ENCODE measurements around the gene PLA2G2C. TPM values are rescaled to one million over a fixed set of nuclear protein-coding genes. Genes with fewer than 3 reads are reported as not detected.
"Not testable (repeated sequence)": the region's sequence is repeated elsewhere in the genome, so short reads cannot be mapped to it uniquely, and the experiment has no call there.

Gene PLA2G2C, protein sequence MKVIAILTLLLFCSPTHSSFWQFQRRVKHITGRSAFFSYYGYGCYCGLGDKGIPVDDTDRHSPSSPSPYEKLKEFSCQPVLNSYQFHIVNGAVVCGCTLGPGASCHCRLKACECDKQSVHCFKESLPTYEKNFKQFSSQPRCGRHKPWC
- 1.0 TPM for polyA plus RNA-seq (2012; ENCODE audit: insufficient read depth, insufficient read length)

DNA sequence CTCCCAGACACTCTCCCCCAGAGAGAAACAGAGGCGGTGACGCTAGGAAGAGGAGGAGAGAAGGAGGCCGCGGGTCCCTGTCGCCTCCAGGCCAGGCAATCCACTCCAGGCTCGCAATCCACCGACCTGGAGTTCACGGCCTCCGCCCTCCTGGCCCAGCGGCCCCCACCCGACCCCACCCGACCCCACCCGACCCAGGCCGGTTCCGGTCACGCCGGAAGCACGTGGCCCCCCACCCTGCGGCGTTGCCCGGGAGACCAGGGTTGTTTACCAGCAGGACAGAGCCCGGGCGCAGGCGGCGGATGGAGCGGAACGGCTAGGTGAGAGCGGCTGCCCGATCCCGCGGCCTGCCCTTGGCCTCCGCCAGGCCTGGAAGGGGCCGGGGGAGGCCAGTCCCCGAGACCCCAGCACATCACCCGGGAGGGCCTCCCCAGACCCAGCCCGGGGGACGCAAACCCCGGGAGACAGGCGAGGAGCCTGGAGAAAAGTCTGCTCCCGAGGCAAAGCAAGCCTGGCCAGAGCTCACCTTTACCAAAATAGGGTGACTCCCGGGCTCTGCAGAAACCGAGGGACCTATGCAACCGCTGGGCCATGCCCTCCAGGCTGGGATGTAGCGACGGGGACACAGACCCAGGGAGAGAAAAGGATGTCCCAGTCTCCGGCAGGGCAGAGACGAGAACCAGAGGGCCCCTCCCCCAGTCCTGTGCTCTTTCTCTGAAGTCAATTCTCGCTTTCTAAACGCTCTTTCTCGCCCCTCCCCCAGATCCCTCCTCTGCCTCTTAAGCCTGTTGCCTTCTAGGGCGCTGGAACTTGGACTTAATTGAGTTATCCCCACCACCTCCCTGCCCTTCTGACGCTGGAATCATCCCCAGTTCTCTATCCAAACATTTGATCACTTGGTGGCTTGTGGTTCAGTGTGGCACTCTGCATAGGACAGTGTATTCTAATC lies at the start of gene PLA2G2C, which contains the start of gene UBXN10:
Gene PLA2G2C (minus strand): TSS at position 685 of the 949 bp plus-strand sequence. CDS start 9,155 bp downstream, outside the sequence.
Gene UBXN10 (plus strand): TSS at position 263 of the 949 bp plus-strand sequence. CDS start 4,466 bp downstream, outside the sequence.
- H3K4me3 ChIP-seq (ENCODE audit: low read length) = peak within 1 kb of the TSS; percentile 57
- peak; percentile 75 for DNase-seq (ENCODE audit: low read depth, low spot score)

DNA sequence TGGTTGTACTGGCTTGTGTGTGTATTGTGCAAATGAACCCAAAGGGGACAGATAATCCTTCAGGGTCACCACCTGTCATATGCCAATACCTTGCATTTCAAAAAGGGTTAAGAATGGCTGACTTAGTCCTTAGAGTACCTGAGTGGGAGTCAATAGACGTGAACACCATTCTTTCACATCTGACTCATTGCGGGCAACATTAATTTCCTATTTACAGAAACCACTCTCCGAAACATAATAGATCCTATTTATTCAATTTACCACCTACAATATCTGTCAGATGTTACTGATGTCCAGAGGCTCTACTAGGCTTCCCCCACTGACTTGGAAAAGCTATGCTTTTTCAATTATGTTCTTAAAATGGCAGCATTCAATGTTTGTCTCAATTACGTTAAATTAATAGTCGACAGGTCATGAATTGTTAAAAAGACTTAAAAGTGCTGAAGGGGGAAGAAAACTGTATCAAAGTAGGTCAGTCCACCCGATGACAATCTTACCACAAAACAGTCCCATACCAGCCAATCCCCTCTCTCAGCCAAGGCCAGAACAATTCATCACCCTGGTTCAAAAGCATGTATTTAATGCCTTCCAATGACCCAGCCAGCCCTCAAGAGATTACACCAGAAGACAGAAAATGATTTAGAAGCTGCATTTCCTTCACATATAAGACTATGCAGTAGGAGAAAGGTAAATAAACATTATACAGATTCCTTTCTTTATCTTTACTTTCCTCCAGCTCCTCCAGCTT lies 48.6 kb upstream of the PLA2G2C start:
- no peak for DNase-seq (ENCODE audit: low read depth, low spot score)
- no peak overlapping the region for H3K4me3 ChIP-seq (ENCODE audit: low read length)

DNA sequence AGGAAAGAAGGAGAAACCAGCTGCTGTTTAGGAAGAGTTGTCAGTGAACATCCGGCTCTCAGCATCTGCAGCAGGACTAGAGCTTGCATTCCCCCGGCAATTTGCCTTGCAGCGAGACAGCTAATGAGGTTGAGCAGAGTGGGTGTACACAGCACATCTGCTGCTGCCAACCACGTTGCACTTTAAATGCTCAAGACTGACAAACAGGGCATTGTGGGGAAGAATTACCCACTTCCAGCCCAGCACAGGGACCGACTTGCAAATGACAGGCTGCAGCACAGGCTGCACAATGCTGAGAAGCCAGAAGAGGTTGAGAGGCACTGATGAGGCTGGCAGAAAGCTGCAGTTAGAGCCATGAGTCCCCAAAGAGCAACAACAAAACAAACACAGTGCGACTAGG lies 47.5 kb upstream of the PLA2G2C start:
- H3K4me3 ChIP-seq (ENCODE audit: low read length) = no peak overlapping the region
- no peak for DNase-seq (ENCODE audit: low read depth, low spot score)

DNA sequence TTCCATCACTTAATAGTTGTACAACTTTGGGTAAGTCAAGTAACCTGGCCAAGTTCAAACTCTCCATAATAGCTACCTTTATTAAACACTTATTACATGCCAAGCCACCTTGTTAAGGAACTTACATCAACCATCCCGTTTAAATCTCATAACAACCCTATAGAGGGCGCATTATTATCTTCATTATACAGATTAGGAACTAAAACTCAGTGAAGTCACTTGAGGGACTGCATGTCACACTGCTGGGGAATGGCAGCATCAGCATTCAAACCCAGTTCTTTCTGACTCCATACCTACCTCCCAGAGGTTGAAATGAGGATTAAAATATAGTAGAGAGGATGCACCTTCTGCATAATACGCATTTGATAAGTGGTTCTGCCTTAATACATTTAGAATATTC lies 47.1 kb upstream of the PLA2G2C start:
- peak; percentile 45 for DNase-seq (ENCODE audit: low read depth, low spot score)
- H3K4me3 ChIP-seq (ENCODE audit: low read length) = no peak overlapping the region

DNA sequence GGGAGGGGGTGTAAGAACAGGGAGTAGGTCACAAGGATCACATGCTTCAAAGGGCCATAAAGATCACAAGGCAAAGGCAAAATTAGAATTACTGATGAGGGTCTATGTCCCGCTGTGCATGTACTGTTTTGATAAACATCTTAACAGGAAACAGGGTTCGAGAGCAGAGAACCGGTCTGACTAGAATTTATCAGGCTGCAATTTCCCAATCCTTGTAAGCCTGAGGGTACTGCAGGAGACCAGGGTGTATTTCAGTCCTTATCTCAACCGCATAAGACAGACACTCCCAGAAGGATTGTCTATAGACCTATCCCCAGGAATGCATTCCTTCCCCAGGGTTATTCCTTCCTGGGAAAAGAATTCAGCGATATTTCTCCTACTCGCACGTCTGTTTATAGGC lies 46.2 kb upstream of the PLA2G2C start:
- not testable (repeated sequence) for H3K4me3 ChIP-seq (ENCODE audit: low read length); DNase-seq (ENCODE audit: low read depth, low spot score)

DNA sequence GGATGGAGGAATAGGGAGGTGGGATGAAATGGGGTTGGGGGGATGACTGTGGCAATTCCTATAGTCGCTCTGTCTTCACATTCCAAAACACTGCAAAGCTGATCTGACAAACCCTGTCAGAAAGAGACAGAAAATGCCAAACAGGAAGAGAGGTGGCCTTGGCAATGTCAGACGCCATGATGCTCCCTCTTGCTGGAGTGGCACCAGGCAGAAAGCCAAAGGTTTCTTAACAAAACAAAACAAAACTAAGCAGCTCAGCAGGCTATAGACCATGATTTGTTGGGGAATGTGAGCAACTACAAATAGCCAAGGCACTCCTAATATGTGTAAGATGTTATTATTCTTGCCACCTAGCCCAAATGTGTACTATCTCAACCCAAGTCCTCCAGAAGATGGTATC lies 42.9 kb upstream of the PLA2G2C start:
- H3K4me3 ChIP-seq (ENCODE audit: low read length) = no peak overlapping the region
- no peak for DNase-seq (ENCODE audit: low read depth, low spot score)

DNA sequence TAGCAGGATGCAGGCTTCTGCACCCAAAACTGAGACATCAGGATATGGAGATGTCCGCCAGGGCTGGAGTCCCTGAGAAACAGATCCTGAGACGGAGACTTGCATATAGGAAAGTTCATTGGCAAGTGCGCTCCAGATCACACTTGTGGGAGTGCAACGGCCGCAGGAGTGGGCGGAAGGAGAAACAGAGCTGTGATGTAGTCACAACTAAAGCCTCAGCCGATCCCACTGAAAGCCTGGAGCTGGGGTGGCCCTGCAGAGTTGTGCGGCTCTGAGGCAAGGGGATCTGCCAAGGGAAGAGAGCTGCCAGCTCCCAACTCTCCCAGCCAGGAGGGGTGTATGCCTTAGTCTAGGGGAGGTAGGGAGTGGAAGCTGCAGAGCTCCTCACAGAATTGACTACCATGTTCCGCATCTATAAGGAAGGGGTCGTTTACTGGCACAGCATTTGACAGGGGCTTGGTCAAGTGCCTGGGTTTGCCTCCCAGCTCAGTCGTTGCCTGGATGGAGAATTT lies 42.1 kb upstream of the PLA2G2C start:
- no peak overlapping the region for H3K4me3 ChIP-seq (ENCODE audit: low read length)
- no peak for DNase-seq (ENCODE audit: low read depth, low spot score)

DNA sequence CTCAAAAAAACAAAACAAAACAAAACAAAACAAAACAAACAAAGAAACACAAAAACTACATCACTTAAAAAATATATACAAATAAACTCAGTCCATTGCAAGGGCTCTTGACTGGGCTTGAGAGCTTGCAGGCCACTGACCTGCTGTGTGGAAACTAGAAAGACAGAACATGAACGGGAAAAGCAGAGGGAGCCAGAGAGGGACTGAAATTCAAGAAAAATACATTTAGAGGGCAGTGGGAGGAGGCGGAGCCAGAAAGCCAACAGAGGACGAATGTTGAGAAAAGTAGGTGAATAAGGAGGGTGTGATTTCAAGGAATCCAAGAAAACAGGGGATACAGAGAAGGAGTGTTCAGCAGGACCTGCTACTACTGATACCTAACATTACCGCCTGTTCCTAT lies 41.4 kb upstream of the PLA2G2C start:
- no peak for DNase-seq (ENCODE audit: low read depth, low spot score)
- no peak overlapping the region for H3K4me3 ChIP-seq (ENCODE audit: low read length)

DNA sequence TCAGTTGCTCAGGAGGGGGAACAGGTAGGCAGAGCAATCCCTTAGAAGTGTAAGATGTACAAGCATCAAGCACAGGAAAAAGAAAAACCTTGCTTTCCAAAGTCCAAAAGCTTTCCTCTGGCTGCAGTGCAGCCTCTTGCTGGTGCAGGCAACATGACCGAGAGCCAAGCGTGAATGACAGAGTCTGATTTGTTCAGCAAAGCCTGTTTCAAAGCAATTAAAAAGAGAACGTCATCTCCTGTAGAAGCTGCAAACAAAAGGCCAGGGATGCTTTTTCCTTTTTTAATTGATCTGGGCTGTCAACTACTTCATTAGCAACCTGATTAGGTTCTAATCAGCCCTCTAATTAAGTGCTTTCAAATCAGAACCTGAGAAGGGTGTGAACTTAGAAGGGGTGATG lies 38.2 kb upstream of the PLA2G2C start:
- DNase-seq (ENCODE audit: low read depth, low spot score) = no peak
- H3K4me3 ChIP-seq (ENCODE audit: low read length) = no peak overlapping the region

DNA sequence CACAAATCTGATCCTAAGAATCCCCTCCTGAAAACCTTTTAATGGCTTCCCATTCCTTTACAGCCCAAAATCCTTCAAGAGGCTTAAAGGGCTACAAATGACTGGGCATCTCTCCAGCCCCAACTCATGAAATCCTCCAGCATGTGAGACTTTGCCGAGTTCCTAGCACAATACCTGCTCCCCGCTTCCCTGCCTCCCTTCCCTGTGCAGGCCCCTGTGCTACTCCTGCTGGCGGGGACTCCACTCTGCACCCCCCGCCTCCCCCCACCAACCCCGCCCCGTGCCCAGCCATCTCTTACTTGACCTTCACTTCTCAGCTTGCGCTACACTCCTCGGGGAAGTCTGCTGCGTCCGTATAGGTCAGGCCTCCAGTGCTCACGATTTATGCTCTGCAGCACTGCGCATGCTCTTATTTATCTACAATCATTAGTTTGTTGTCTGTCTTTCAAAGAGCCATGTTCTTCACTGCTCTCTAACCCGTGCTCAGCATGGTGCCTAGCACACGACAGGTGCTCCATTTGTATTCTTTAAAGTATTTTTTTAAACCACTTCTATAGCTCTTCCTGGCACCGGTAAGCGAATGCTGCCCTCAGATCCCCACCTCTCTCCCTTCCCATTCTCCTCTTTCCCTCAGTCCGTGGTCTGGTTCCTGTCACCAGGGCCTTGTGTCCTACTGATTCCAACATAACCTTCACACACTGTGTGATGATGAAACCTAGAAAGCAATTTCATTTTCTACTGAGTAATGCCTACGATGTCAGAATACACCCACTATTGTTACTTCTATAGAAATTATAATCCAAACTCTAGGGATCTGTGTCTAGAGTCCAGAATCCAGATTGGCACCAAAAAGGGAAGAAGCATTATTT lies 37.5 kb upstream of the PLA2G2C start:
- H3K4me3 ChIP-seq (ENCODE audit: low read length) = no peak overlapping the region
- DNase-seq (ENCODE audit: low read depth, low spot score) = no peak

DNA sequence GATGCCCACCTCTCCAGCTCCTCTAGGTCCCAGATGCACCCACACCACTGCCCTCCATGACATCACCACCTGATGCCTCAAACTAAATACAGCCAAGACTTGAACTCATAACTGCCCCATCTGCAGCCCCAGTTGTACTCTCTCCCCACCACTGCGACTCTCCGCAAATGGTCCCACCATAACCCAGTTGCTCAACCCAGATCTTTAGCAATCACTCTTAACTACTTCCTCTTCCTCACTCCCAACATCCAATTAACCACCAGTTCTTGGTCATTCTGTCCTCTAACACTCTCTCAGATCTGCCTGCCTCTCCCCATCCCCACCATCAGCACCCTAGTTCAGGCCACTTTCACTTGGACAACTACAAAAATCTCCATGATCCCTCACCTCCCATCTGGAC lies 36.8 kb upstream of the PLA2G2C start:
- H3K4me3 ChIP-seq (ENCODE audit: low read length) = no peak overlapping the region
- no peak for DNase-seq (ENCODE audit: low read depth, low spot score)

DNA sequence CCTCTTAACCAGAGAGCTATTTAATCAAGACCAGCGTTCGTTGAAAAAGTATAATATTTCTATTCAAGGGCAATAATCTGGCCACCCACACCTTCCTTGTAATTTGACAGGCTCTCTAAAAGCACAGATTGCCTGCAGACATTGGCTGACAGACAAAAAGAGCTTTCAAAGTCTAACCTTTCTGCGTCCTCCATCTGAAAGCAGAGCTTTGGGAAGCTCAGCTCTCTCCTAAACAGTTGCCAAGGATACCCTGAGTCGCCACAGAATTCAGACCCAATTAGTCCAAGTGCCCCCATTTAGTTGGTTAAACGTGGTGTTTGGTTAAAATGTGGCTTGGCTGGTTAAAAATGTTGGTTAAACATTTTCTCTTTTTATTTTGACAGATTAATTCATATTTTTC lies 33.7 kb upstream of the PLA2G2C start:
- H3K4me3 ChIP-seq (ENCODE audit: low read length) = no peak overlapping the region
- DNase-seq (ENCODE audit: low read depth, low spot score) = no peak

DNA sequence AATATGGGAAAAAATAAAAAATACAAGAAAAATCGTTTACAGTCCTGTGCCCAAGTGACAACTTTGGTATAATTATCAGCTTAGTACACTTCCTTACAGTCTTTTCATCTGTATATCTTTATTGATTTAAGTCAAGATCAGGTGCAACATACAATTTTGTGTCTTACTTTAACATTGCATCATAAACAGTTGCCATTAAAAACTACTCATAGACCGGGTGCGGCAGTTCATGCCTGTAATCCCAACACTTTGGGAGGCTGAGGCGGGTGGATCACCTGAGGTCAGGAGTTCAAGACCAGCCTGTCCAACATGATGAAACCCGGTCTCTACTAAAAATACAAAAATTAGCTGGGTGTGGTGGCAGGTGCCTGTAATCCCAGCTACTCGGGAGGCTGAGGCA lies 32.7 kb upstream of the PLA2G2C start:
- not testable (repeated sequence) for DNase-seq (ENCODE audit: low read depth, low spot score); H3K4me3 ChIP-seq (ENCODE audit: low read length)

DNA sequence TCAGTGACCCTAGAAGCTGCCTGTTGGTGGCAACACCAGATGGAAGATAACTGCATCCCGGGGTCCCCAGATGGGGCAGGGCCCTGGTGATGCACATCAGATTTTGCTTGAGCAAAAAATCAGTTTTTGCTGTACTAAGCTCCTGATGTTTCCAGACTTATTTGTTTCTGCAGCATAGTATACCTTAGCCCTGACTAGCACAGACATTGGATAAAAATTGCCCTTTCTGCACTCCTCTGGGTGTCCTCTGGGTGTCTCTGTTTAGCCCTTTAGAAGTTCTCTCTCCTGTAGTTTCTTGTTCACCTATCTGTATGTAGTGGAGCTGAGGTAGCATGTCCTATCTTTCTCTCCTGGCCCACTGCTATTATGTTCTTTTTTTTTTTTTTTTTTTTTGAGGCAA lies 30.3 kb upstream of the PLA2G2C start:
- H3K4me3 ChIP-seq (ENCODE audit: low read length) = no peak overlapping the region
- peak; percentile 28 for DNase-seq (ENCODE audit: low read depth, low spot score)

DNA sequence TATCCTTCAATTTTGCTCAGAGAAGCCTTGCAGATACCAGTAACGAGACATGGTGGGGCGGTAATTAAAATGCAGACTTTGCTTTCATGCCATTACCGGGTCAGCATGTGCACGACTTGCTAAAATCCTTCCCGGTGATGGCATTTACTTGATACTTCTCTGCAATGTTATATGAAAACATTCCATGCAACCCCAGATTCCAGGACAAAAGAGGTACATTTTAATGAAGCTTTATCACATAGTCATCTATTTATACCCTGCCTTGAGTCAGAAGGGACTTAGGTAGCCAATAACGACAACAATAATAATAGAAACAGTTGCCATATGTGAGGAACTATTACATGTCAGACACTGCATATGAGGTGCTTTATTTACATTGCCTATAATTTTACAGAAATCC lies 29.4 kb upstream of the PLA2G2C start:
- DNase-seq (ENCODE audit: low read depth, low spot score) = no peak
- no peak overlapping the region for H3K4me3 ChIP-seq (ENCODE audit: low read length)

DNA sequence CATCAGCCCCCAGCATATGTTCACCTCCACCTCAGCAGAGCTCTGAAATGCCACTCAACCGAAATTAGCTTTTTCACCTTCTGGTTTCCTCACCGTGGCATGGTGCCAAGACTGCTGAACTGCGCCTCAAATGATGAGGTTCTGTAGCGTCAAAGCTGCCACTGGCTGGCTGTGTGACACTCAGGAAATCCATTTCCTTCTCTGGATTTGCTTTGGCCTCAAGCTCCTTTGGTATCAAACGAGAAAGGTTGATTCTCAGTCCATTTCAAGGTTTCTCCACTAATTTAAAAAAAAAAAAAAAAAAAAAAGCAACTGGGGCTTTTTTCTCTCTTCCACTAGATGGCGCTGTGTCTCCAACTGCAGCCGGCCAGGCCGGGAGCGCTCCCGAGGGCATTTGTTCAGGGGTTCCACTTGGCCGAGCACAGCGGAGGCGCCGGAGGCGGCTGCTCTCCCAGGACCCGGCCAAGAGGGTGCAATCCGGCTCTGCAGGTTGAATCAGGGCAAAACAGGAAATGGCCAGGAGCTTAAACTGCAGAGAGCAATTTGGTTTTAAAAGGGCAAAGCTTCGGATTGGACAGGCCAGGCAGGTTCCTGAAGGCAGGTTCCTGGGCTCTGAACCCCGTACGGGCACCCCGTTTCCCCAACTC lies 26.5 kb upstream of the PLA2G2C start:
- H3K4me3 ChIP-seq (ENCODE audit: low read length) = no peak overlapping the region

DNA sequence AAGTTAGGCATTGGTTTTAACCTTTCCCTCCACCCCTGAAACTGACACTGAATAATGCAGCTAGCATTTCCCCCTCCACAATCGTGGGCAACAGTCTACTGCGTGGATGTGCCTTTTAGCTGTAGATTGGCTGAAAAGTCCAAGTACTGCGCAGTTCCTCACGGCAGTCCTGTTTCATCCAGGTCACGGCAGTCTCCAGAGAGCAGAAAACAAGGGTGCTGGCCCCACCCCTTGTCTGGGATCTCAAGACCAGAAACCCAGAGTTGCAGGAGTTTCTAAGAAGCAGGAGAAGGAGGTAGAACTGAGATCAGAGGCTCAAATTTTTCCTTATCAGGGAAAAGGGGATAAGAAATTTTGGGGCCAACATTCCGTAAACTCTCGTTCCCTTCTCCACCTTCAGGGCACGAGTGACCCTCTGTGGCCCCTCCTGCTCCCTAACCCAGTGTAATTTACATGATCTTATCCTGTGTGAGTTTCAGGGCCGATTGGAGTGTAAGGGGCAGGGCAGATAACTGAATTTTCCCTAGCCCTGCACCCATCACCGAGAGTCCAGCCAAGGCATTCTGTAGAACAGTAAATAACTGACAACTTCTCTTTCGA lies 25.9 kb upstream of the PLA2G2C start:
- no peak for DNase-seq (ENCODE audit: low read depth, low spot score)

More for the DNA sequence above, 26.5 kb upstream of the PLA2G2C start:
- peak; percentile 43 for DNase-seq (ENCODE audit: low read depth, low spot score)

DNA sequence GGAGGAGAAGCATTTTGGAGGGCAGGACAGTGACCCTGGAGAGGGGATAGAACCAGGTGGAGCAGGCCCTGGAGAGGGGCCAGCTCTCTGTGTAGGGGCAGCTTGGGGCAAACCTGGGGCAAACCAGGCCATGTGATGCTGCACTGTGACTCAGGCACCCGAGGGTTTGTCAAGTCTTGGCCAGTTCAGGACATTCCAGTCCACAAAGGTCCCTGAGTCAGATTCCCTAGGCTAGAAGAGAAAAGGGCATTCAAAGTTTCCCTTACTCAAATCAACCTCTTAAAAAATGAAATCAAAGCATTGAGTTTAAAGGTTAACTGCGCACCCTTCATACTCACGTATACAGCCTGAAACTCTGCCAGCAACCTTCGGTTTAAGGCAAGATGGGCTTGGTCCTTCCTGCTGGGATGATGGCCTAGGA lies 25.2 kb upstream of the PLA2G2C start:
- DNase-seq (ENCODE audit: low read depth, low spot score) = no peak
- no peak overlapping the region for H3K4me3 ChIP-seq (ENCODE audit: low read length)

More for the DNA sequence above, 25.9 kb upstream of the PLA2G2C start:
- H3K4me3 ChIP-seq (ENCODE audit: low read length) = no peak overlapping the region
